ENCODE results near the gene OST4. TPM values are rescaled to one million over a fixed set of nuclear protein-coding genes. Genes with fewer than 3 reads are reported as not detected.

The OST4 gene
- total RNA-seq, 1 donor from 2014 or later, result 209 TPM

- no peak for DNase-seq
These were observed 19.4 kb downstream of the OST4 start for GRCh38 chr2:27051902-27052645.

- peak; percentile 97 for DNase-seq
These were observed 20.2 kb downstream of the OST4 start, which contains the start of gene AGBL5 for GRCh38 chr2:27050996-27051901. TSS of gene AGBL5 (plus strand) at chr2:27051668. CDS start at chr2:27052959, 1,291 bp downstream.

DNA sequence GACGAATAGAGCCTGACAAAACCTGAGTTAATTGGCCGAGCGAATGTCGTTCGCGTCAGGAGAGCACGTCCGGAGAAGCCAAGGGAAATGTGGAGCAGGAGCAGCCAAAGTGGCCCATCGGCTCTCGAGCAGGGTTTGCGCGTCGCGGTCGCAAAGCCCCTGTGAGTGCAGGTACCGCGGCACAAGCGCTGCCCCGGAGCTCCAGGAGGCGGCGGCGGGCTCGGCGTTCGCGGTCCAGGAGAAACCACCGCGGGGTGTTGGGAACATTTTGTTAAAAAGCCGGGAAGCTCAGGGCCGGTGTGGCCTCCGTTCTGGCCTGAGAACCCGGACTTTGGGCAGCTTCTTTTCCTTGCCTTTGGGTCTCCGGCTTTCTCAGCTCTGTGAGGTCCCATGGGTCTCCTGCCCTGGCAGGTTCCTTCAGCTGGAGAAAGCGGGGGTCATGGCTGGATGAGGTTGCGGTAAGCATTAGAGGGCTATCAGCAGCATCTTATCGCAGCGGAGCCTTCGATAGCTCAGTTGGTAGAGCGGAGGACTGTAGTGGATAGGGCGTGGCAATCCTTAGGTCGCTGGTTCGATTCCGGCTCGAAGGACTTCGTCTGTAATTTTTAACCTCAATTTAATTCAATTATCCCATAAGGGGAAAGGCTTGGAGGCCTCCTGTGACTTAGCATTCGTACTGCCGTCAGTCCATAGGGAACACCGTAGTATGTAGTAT lies 21.0 kb downstream of the OST4 start:
- DNase-seq, result peak; percentile 99

DNA sequence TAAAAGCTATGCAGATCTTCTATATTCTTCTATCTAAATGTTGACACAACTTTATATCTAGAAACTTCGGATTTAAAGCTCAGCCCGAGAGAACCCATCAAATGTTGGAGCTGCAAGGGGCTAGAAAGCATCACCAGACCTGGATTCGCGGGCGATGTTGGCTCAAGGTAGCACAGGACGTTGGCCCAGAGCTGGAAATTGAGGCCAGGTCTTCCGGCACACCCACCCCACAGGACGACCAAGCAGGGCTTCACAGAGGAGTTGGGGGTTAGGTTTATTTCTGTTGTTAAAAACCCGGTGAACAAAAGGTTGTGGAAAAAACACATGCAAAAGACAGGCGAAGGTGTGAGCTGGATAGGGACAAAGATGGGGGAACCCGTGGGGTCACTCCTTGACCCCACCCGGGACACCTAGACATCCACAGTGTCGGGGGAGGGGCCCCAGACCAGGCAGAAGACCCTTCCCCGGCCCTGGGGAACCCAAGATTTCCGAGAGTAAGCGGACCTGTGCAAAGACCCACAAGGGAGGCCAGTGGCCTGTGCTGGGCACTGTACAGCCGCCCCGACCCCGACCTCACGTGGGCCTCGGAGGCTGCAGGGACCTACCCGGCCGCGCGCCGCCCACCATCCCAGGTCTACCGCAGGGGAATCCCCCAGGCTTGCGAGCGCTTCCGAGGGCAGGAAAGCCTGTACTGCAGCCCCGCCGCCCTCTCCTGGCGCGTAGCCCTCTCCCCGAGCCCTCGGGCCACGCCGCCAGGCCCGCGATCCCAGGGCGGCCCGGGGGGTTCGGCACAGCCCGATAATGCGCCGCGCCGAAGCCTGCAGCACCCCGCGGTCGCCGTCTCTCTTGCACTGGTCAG lies 21.8 kb downstream of the OST4 start:
- peak; percentile 57 for DNase-seq

GRCh38 chr2:27042985-27043634 lies 28.3 kb downstream of the OST4 start:
- no peak for DNase-seq

- DNase-seq, result no peak
These were observed 29.2 kb downstream of the OST4 start for GRCh38 chr2:27042159-27042661.

DNA sequence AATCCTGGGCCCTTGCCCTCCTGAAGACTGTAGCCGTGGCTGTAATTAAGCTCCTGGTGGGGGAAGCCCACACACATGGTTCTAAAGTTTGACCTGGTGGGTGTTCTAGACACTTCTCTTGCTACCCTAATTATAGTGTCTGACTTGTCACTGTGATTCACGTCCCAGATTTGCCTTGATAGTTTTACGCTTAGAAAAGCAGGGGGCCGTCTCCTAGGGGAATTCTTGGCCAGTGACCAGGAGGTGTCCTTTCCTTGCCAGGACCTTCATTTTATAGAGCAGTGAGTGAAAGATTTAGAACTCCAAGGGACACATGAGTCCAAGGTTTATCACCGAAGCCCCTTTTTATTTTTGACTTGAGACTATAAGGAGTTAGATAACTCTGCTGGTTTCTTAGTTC lies 29.7 kb downstream of the OST4 start:
- DNase-seq, result peak; percentile 7

DNA sequence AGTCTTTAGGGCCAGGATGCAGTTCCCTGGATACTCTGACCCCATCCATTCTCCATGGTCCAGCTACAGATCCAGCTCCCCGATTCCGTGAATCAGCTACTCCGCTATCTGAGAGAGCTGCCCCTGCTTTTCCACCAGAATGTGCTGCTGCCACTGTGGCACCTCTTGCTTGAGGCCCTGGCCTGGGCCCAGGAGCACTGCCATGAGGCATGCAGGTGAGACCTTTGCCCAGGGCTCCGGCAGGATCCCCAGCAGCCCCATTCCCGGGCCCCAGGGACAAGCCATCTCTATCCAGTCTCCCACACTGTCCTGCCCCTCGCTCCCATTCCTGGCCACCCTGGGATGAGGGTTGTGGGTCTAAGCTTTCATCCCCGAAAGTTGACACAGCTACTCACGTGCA lies 31.2 kb downstream of the OST4 start:
- no peak for DNase-seq

- no peak for DNase-seq
These were observed 31.6 kb downstream of the OST4 start for GRCh38 chr2:27039871-27040270.

GRCh38 chr2:27039426-27039825 lies 32.0 kb downstream of the OST4 start:
- DNase-seq, result no peak

GRCh38 chr2:27038631-27039339 lies 32.7 kb downstream of the OST4 start:
- no peak for DNase-seq

- no peak for DNase-seq
These were observed 33.4 kb downstream of the OST4 start for GRCh38 chr2:27038012-27038411.

DNA sequence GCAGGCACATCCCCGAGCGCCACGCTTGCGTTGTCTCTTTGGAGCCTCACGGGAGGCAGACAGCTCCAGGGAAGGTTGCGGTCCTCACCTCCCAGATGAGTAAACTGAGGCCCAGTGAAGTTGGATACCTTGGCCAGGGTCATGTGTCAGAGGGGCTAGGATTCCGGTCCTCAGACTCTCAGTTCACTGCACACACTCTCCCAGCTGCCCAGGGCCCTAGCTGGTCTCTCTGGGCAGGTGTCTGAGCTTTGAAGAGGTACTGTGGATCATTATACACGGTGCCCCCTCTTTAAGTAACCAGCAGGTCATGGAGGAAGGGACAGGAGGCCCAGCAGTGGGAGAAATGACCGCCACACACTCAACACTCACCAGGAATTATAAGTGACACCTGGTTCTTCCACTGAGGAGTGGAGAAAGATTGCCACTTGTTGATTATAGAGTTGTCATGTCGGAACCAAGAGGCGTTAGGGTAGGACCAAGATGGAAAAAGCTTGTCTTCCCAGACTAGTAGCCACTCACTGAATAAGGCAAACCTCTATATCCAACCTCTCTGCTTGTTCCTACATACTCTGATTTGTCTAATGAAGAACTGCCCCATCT lies 38.1 kb downstream of the OST4 start:
- no peak for DNase-seq

GRCh38 chr2:27032495-27033252 lies 38.8 kb downstream of the OST4 start, which contains the start of gene TMEM214:
TSS of gene TMEM214 (plus strand) at chr2:27032965. CDS start at chr2:27033016, 51 bp downstream.
- peak; percentile 92 for DNase-seq

DNA sequence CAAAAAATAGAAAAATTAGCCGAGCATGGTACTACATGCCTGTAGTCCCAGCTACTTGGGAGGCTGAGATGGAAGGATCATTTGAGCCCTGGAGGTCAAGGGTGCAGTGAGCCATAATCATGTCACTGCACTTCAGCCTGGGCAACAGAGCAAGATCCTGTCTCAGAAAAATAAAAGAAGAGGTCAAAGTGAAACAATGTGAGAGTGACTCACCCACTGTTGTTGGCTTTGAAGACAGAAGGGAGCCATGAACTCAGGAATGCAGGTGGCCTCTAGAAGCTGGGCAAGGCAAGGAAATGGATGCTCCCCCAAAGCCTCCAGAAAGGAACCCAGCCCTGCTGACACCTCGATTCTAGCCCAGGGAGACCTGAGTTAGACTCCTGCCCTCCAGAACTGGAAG lies 42.4 kb downstream of the OST4 start:
- no peak for DNase-seq

DNA sequence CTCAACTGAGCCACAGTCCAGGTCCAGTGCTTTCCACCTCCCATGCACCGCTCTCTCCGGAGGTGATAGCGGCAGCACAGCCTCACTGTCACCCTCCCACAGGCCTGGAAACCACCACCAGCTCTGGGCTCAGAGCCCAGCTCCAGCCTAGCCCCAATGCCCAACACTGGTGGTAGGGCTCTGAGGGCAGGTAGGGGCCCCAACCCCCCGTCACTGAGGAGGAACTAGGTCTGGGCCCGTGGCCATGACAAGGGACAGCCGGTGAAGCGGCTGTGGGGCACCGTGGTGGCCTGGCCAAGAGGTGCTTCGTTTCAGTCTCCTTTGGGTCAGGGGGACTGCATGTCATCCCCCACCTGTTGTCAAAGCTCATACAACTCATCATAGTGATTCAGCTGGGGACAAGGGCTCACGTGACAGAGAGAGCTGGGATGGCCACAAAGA lies 44.2 kb downstream of the OST4 start:
- DNase-seq, result peak; percentile 40

GRCh38 chr2:27025861-27026851 lies 45.3 kb downstream of the OST4 start:
- peak; percentile 38 for DNase-seq
